ENCODE data around the gene MROH7. TPM values are rescaled to one million over a fixed set of nuclear protein-coding genes. Genes with fewer than 3 reads are reported as not detected.

Gene MROH7
- total RNA-seq, 3 donors from 2014 or later: 8.9 to 39.0 (median 16.6) TPM

DNA sequence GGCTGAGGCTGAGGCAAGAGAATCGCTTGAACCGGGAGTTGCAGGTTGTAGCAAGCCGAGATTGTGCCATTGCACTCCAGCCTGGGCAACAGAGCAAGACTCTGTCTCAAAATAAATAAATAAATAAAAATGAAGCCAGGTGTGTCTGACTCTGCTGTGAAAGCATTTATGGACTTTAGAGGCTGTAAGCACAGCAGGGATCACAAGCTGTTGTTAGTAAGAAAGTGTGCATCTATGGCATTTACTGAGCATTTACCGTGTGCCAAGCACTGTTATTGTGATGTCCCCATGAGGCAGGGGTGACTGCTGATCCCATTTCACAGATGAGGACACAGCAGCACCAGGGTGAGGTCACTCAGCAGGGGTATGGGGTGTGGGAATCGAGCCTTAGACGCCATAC is 38.3 kb upstream of the MROH7 start:
- Histone ChIP-seq H3K4me3 (no peak overlapping the region), H3K4me1 (ENCODE audit: low read depth) (no peaks in the 10 kb centered on the region), H3K9me3 (no peaks in the 10 kb centered on the region), H3K36me3 (ENCODE audit: low read depth) (no peaks in the 10 kb centered on the region)
- TF ChIP-seq, protein P1, sequence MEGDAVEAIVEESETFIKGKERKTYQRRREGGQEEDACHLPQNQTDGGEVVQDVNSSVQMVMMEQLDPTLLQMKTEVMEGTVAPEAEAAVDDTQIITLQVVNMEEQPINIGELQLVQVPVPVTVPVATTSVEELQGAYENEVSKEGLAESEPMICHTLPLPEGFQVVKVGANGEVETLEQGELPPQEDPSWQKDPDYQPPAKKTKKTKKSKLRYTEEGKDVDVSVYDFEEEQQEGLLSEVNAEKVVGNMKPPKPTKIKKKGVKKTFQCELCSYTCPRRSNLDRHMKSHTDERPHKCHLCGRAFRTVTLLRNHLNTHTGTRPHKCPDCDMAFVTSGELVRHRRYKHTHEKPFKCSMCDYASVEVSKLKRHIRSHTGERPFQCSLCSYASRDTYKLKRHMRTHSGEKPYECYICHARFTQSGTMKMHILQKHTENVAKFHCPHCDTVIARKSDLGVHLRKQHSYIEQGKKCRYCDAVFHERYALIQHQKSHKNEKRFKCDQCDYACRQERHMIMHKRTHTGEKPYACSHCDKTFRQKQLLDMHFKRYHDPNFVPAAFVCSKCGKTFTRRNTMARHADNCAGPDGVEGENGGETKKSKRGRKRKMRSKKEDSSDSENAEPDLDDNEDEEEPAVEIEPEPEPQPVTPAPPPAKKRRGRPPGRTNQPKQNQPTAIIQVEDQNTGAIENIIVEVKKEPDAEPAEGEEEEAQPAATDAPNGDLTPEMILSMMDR (IDR thresholded peaks at IDR 0.05): no peak
- ATAC-seq: no peak
- DNase-seq: no peak
- intact Hi-C loops (cut with DNase I, micrococcal nuclease): no loop called here

GRCh38 chr1:54604051-54604450 is 37.5 kb upstream of the MROH7 start:
- TF ChIP-seq, protein P1 (IDR thresholded peaks at IDR 0.05): no peak
- Histone ChIP-seq H3K4me1 (ENCODE audit: low read depth) (no peaks in the 10 kb centered on the region), H3K4me3 (no peak overlapping the region), H3K36me3 (ENCODE audit: low read depth) (no peaks in the 10 kb centered on the region), H3K9me3 (no peaks in the 10 kb centered on the region)
- DNase-seq (peak; percentile 80 to 85 (median 81)), ATAC-seq (peak; percentile 81)
- intact Hi-C loops (cut with DNase I, micrococcal nuclease): no loop called here

DNA sequence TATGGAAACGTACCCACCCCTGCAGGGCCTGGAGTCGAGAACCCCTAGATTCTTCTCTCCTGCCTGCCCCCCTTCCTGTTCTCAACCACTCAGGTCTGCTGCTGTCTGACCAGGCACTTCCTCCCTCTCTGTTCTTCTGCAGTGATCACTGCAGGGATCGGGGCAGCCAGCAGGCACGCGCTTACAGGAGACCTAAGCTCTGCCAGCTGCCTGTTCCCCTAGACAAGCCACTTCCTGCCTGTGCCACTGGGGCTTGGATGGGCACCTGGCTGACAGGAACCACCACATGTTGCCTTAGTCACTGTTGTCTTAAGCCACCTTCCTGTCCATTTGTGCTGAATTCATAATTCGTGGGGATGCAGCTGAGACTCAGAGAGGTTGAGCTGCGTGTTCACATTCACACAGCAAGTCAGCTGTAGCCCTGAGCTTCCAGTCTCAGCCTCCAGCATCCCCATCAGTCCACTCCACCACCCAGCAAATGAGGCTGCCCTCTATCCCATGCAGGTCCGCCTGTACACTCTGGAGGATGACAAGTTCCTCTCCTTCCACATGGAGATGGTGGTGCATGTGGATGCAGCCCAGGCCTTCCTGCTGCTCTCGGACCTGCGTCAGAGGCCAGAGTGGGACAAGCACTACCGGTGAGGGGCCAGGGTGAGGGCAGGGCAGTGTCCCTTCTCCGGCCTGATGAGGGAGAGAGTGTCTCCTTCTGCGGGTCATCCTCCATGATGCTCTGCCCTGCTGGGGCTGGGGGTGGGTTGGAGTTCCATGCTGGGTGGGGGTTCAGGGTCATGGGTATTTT is 36.8 kb upstream of the MROH7 start:
- Histone ChIP-seq H3K9me3 (no peaks in the 10 kb centered on the region), H3K36me3 (ENCODE audit: low read depth) (no peaks in the 10 kb centered on the region), H3K4me1 (ENCODE audit: low read depth) (no peaks in the 10 kb centered on the region), H3K4me3 (no peak overlapping the region)
- intact Hi-C loops (cut with DNase I, micrococcal nuclease): no loop called here
- peak in 2 of 3 donors; percentile 35 to 48 for DNase-seq
- ATAC-seq: peak; percentile 11
- TF ChIP-seq, protein P1 (IDR thresholded peaks at IDR 0.05): no peak

DNA sequence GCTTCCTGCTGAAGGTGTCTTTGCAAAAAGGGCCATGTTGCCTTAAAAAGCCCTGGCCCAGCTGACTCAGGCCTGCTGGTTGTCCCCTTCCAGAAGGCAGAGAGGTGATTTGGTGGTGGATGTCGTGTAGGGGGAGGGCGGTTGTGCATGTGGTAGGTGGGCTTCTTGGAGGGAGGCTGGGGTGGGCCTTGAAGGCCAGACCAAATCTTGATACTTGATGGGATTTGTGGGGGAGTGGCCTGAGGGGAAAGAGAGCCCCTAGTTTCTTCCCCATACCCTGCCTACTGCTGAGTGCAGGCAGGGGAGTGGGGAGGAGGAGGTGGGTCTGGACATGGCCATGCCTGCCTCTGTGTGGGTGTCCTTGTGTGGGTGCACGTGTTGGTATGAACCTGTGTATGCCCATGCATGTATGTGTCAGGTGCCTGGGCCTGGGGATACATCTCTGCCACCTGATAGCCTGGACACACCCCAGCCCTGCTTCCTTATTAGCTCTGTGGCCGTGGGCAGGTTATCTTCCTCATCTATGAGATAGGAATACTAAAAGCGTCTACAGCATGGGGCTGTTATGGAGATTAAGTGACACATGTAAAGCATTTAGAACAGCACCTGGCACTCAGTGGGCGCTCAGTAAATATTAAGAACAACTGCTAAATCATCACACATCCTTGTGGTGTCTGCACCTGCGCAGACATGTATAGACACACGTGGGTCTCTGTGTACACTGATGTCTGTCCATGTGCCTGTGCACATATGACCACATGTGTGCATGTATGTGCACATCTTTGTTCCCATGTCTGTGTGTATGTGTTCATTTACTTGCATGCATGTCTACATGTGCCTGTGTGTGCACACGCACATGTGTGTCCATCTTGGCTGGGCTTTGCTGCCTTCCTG is 35.2 kb upstream of the MROH7 start:
- H3K4me3 ChIP-seq: no peak overlapping the region
- no peaks in the 10 kb centered on the region for H3K4me1 ChIP-seq (ENCODE audit: low read depth)
- intact Hi-C loops (cut with DNase I, micrococcal nuclease): no loop called here
- no peaks in the 10 kb centered on the region for H3K9me3 ChIP-seq
- no peaks in the 10 kb centered on the region for H3K36me3 ChIP-seq (ENCODE audit: low read depth)
- DNase-seq: peak; percentile 69 to 85 (median 71)
- peak; percentile 85 for ATAC-seq
- TF ChIP-seq, protein P1 (IDR thresholded peaks at IDR 0.05): no peak

GRCh38 chr1:54606990-54607325 is 34.6 kb upstream of the MROH7 start:
- H3K4me1 ChIP-seq (ENCODE audit: low read depth): no peaks in the 10 kb centered on the region
- no peaks in the 10 kb centered on the region for H3K9me3 ChIP-seq
- ATAC-seq (no peak), DNase-seq (peak in 2 of 3 donors; percentile 33 to 46)
- no peaks in the 10 kb centered on the region for H3K36me3 ChIP-seq (ENCODE audit: low read depth)
- H3K4me3 ChIP-seq: no peak overlapping the region
- intact Hi-C loops (cut with DNase I, micrococcal nuclease): no loop called here
- TF ChIP-seq, protein P1 (IDR thresholded peaks at IDR 0.05): no peak

Data from mucosa of descending colon (tissue), 3 donors.